DOHH2 (cell line): ENCODE data around the gene MPP4.

ENCODE experiments used
- H3F3A ChIP-seq: fragments of 200-600 bp; sonication (generic), shearing (Covaris generic); 2 replicates; pipeline ENCODE4 v1.6.0; 2016; ENCODE audit warnings: antibody characterized with exemption, mild to moderate bottlenecking; ENCODE audit not compliant: control insufficient read depth, insufficient read depth
- H3K27ac ChIP-seq: fragments of 200-600 bp; sonication (generic); 2 replicates; pipeline ENCODE4 v1.5.1; 2014; ENCODE audit warnings: low read depth, mild to moderate bottlenecking, low read length, moderate library complexity
- H3K27me3 ChIP-seq: fragments of 200-600 bp; sonication (generic); 2 replicates; pipeline ENCODE4 v1.6.1; 2014; ENCODE audit warnings: mild to moderate bottlenecking, low read length, mixed read lengths; ENCODE audit not compliant: control insufficient read depth
- H3K36me3 ChIP-seq: fragments of 200-600 bp; sonication (generic); 2 replicates; pipeline ENCODE4 v1.6.1; 2014; ENCODE audit warnings: mild to moderate bottlenecking, low read length, moderate library complexity, mixed read lengths; ENCODE audit not compliant: control insufficient read depth
- H3K4me1 ChIP-seq: fragments of 200-600 bp; sonication (generic); 2 replicates; pipeline ENCODE4 v1.6.1; 2014; ENCODE audit warnings: mild to moderate bottlenecking, low read length, mixed read lengths; ENCODE audit not compliant: control insufficient read depth
- H3K4me2 ChIP-seq: fragments of 200-600 bp; sonication (generic); 2 replicates; pipeline ENCODE4 v1.6.0; 2014; ENCODE audit warnings: mild to moderate bottlenecking, low read length, moderate library complexity
- H3K4me3 ChIP-seq: fragments of 200-600 bp; sonication (generic); 2 replicates; pipeline ENCODE4 v1.5.1; 2014; ENCODE audit warnings: mild to moderate bottlenecking, low read length, mixed read lengths
- H3K79me2 ChIP-seq: fragments of 200-600 bp; sonication (generic); 2 replicates; pipeline ENCODE4 v1.6.1; 2014; ENCODE audit warnings: mild to moderate bottlenecking, low read length, mixed read lengths; ENCODE audit not compliant: control insufficient read depth
- H3K9me2 ChIP-seq: fragments of 200-600 bp; sonication (generic); replicated peaks from 2 replicates; pipeline ENCODE4 v1.6.1; 2014; ENCODE audit warnings: mild to moderate bottlenecking, low read length, mixed read lengths; ENCODE audit not compliant: control insufficient read depth
- H3K9me3 ChIP-seq: fragments of 200-600 bp; sonication (generic); 2 replicates; pipeline ENCODE4 v1.6.1; 2014; ENCODE audit warnings: antibody characterized with exemption, low read length, mixed read lengths; ENCODE audit not compliant: control insufficient read depth, insufficient read depth
- H4K20me1 ChIP-seq: fragments of 200-600 bp; sonication (generic); 2 replicates; pipeline ENCODE4 v1.6.0; 2014; ENCODE audit warnings: low read depth, mild to moderate bottlenecking, antibody characterized with exemption, low read length, moderate library complexity; ENCODE audit not compliant: control insufficient read depth, insufficient read depth
- CTCF ChIP-seq: fragments of 200-600 bp; sonication (generic); IDR thresholded peaks from one replicate; pipeline ENCODE4 v1.5.1; 2014; ENCODE audit warnings: antibody characterized with exemption, mild to moderate bottlenecking, low read depth, low read length; ENCODE audit not compliant: poor library complexity, severe bottlenecking
- EZH2phosphoT487 ChIP-seq: fragments of 200-600 bp; sonication (generic); IDR thresholded peaks from 2 replicates; pipeline ENCODE4 v1.6.1; 2017; ENCODE audit warnings: borderline replicate concordance, mild to moderate bottlenecking, antibody characterized with exemption, low read length, moderate library complexity, mixed read lengths

The MPP4 gene

GRCh38 chr2:201630577-201630976 is 67.9 kb downstream of the MPP4 start:
- H3K36me3 ChIP-seq: peaks cover 23% of the 10 kb centered on the region

GRCh38 chr2:201628545-201628944 is 69.9 kb downstream of the MPP4 start:
- no peak for TF ChIP-seq CTCF
- TF ChIP-seq EZH2phosphoT487: no peak
- no peaks in the 10 kb centered on the region for H3K27me3 ChIP-seq
- H3F3A ChIP-seq: no peaks in the 10 kb centered on the region
- H3K9me3 ChIP-seq: no peaks in the 10 kb centered on the region
- H3K4me1 ChIP-seq: no peaks in the 10 kb centered on the region
- H3K4me2 ChIP-seq: no peak overlapping the region
- no peaks in the 10 kb centered on the region for H4K20me1 ChIP-seq
- H3K4me3 ChIP-seq: no peak overlapping the region
- H3K79me2 ChIP-seq: no peaks in the 10 kb centered on the region
- no peaks in the 10 kb centered on the region for H3K9me2 ChIP-seq
- H3K27ac ChIP-seq: no peak overlapping the region
- peaks cover 16% of the 10 kb centered on the region for H3K36me3 ChIP-seq

More at GRCh38 chr2:201630577-201630976, 67.9 kb downstream of the MPP4 start:
- no peaks in the 10 kb centered on the region for H3F3A ChIP-seq
- no peaks in the 10 kb centered on the region for H3K9me3 ChIP-seq
- no peak overlapping the region for H3K4me2 ChIP-seq
- no peaks in the 10 kb centered on the region for H3K27me3 ChIP-seq
- H3K9me2 ChIP-seq: no peaks in the 10 kb centered on the region
- TF ChIP-seq EZH2phosphoT487 (no peak), CTCF (no peak)
- no peak overlapping the region for H3K27ac ChIP-seq
- no peak overlapping the region for H3K4me3 ChIP-seq
- H4K20me1 ChIP-seq: no peaks in the 10 kb centered on the region
- no peaks in the 10 kb centered on the region for H3K79me2 ChIP-seq
- no peaks in the 10 kb centered on the region for H3K4me1 ChIP-seq

- no peak overlapping the region for H3K4me3 ChIP-seq
- H3F3A ChIP-seq: no peaks in the 10 kb centered on the region
- TF ChIP-seq EZH2phosphoT487 (no peak), CTCF (no peak)
- H3K9me3 ChIP-seq: no peaks in the 10 kb centered on the region
- H3K27ac ChIP-seq: no peak overlapping the region
- H3K79me2 ChIP-seq: no peaks in the 10 kb centered on the region
- no peaks in the 10 kb centered on the region for H3K4me1 ChIP-seq
- no peaks in the 10 kb centered on the region for H4K20me1 ChIP-seq
- H3K27me3 ChIP-seq: no peaks in the 10 kb centered on the region
- H3K36me3 ChIP-seq: no peaks in the 10 kb centered on the region
- no peaks in the 10 kb centered on the region for H3K9me2 ChIP-seq
- no peak overlapping the region for H3K4me2 ChIP-seq
These were observed 76.0 kb downstream of the MPP4 start for GRCh38 chr2:201622306-201622970.
